HepG2 (cell line): ENCODE data around the gene CHMP1B. TPM values are rescaled to one million over a fixed set of nuclear protein-coding genes. Genes with fewer than 3 reads are reported as not detected.

Experiments used
- CEBPG ChIP-seq: IDR thresholded peaks from 2 replicates; pipeline ENCODE4 v1.6.1; 2016
- DZIP1 ChIP-seq: sonication (generic); formaldehyde crosslinking; IDR thresholded peaks from 2 replicates; pipeline ENCODE4 v1.5.0; 2020; ENCODE audit warnings: mild to moderate bottlenecking, missing genetic modification reagents
- JARID2 ChIP-seq: sonication (generic); formaldehyde crosslinking; IDR thresholded peaks from 2 replicates; pipeline ENCODE4 v1.8.1; 2023; ENCODE audit warnings: missing genetic modification reagents, inconsistent platforms; ENCODE audit not compliant: insufficient replicate concordance
- KAT7 ChIP-seq: IDR thresholded peaks from 2 replicates; pipeline ENCODE4 v1.6.1; 2018; ENCODE audit warnings: borderline replicate concordance, missing compliant biosample characterization
- MAX ChIP-seq: IDR thresholded peaks from 2 replicates; pipeline ENCODE4 v1.6.1; 2012; ENCODE audit warnings: inconsistent platforms
- MTA1 ChIP-seq: sonication (generic); formaldehyde crosslinking; IDR thresholded peaks from 2 replicates; pipeline ENCODE4 v1.4.0; 2020; ENCODE audit warnings: missing genetic modification reagents, mild to moderate bottlenecking, borderline replicate concordance
- MXD1 ChIP-seq: sonication (generic); formaldehyde crosslinking; IDR thresholded peaks from 2 replicates; pipeline ENCODE4 v1.4.0; 2020; ENCODE audit warnings: mild to moderate bottlenecking, missing genetic modification reagents
- MYNN ChIP-seq: sonication (generic); formaldehyde crosslinking; IDR thresholded peaks from 2 replicates; pipeline ENCODE4 v1.4.0; 2020; ENCODE audit warnings: mild to moderate bottlenecking, low read depth, missing genetic modification reagents
- RBM22 ChIP-seq: fragments of 200-400 bp; formaldehyde crosslinking; optimal IDR thresholded peaks from 2 replicates; pipeline ENCODE3; 2017; ENCODE audit warnings: mild to moderate bottlenecking, low read length, moderate library complexity
- RFX1 ChIP-seq: fragments of 450-650 bp; IDR thresholded peaks from 2 replicates; pipeline ENCODE4 v1.6.1; 2017
- ZNF234 ChIP-seq: sonication (generic); formaldehyde crosslinking; conservative IDR thresholded peaks from 2 replicates; pipeline ENCODE4 v1.5.1; 2020; ENCODE audit warnings: mild to moderate bottlenecking, missing genetic modification reagents
- ZNF441 ChIP-seq: sonication (generic); formaldehyde crosslinking; IDR thresholded peaks from 2 replicates; pipeline ENCODE4 v1.7.0; 2021; ENCODE audit warnings: missing genetic modification reagents, borderline replicate concordance
- ZNF552 ChIP-seq: sonication (generic); formaldehyde crosslinking; IDR thresholded peaks from 2 replicates; pipeline ENCODE4 v1.9.0; 2022; ENCODE audit warnings: missing genetic modification reagents, mild to moderate bottlenecking, borderline replicate concordance
- ZNF724P ChIP-seq: sonication (generic); formaldehyde crosslinking; IDR thresholded peaks from 2 replicates; pipeline ENCODE4 v1.8.0; 2022; ENCODE audit warnings: missing genetic modification reagents, borderline replicate concordance
- ZNF792 ChIP-seq: IDR thresholded peaks from 2 replicates; pipeline ENCODE4 v1.6.1; 2016
- ZNF841 ChIP-seq: sonication (generic); formaldehyde crosslinking; IDR thresholded peaks from 2 replicates; pipeline ENCODE4 v1.8.1; 2023; ENCODE audit warnings: missing genetic modification reagents, borderline replicate concordance
- polyA plus RNA-seq, 8 experiments: library from polyadenylated mRNA; depleted of rRNA in 3 of 8; stranded (reverse) in 7 of 8; unstranded in 1 of 8; fragments of >200 nt; fragmentation: Illumina TruSeq in 4 of 8; extraction: Trizol in 4 of 8; gene quantifications; 2 replicates each; pipeline versions ENCODE4 v1.2.1 to v1.2.3, GENCODE V29; 2011 to 2016; ENCODE audit warnings: low read depth in 4 of 8, missing spikeins in 1 of 8, mixed read lengths in 1 of 8; ENCODE audit not compliant: insufficient read depth in 1 of 8
- total RNA-seq, 5 experiments: library from RNA; depleted of rRNA; stranded (reverse); fragments of >200 nt; fragmentation: Illumina TruSeq; extraction: Trizol; gene quantifications; 2 replicates each; pipeline ENCODE4 v1.2.3, GENCODE V29; 2016; ENCODE audit warnings: low read depth in 1 of 5
- TF ChIP-seq, protein P1 (sequence below): IDR thresholded peaks from 2 replicates; pipeline ENCODE4 v1.6.1; 2016
- TF ChIP-seq, protein P2 (sequence below): sonication (generic); formaldehyde crosslinking; IDR thresholded peaks from 2 replicates; pipeline ENCODE4 v1.4.0; 2020; ENCODE audit warnings: mild to moderate bottlenecking, missing genetic modification reagents
- TF ChIP-seq, protein P3 (sequence below): sonication (generic); formaldehyde crosslinking; conservative IDR thresholded peaks from 2 replicates; pipeline ENCODE4 v1.8.0; 2022; ENCODE audit warnings: missing genetic modification reagents
- TF ChIP-seq, protein P4 (sequence below): IDR thresholded peaks from 2 replicates; pipeline ENCODE4 v1.6.1; 2016; ENCODE audit warnings: missing compliant biosample characterization, missing genetic modification reagents, borderline replicate concordance

The CHMP1B gene
- total and polyA plus RNA-seq, 2 of the 13 experiments (the other 11 are each of a cell fraction or from before 2014, with no cell fraction given), result 18.8 to 20.2 TPM

GRCh38 chr18:11857177-11857887 is 6.1 kb downstream of the CHMP1B start (continued):
- no peak for TF ChIP-seq JARID2
- TF ChIP-seq MTA1, result no peak
- TF ChIP-seq MXD1, result no peak
- TF ChIP-seq CEBPG (CRISPR knock-in tag), result peak; percentile 59
- TF ChIP-seq DZIP1, result no peak
- no peak for TF ChIP-seq ZNF724P (CRISPR knock-in tag)
- no peak for TF ChIP-seq ZNF841 (CRISPR knock-in tag)
- no peak for TF ChIP-seq KAT7
- TF ChIP-seq ZNF792 (CRISPR knock-in tag), result peak; percentile 29; the same call in 1 of the 2 replicates
- TF ChIP-seq MYNN (CRISPR knock-in tag), result no peak
- TF ChIP-seq, protein P1, sequence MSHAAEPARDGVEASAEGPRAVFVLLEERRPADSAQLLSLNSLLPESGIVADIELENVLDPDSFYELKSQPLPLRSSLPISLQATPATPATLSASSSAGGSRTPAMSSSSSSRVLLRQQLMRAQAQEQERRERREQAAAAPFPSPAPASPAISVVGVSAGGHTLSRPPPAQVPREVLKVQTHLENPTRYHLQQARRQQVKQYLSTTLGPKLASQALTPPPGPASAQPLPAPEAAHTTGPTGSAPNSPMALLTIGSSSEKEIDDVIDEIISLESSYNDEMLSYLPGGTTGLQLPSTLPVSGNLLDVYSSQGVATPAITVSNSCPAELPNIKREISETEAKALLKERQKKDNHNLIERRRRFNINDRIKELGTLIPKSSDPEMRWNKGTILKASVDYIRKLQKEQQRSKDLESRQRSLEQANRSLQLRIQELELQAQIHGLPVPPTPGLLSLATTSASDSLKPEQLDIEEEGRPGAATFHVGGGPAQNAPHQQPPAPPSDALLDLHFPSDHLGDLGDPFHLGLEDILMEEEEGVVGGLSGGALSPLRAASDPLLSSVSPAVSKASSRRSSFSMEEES (CRISPR knock-in tag), result peak; percentile 75
- TF ChIP-seq, protein P2, sequence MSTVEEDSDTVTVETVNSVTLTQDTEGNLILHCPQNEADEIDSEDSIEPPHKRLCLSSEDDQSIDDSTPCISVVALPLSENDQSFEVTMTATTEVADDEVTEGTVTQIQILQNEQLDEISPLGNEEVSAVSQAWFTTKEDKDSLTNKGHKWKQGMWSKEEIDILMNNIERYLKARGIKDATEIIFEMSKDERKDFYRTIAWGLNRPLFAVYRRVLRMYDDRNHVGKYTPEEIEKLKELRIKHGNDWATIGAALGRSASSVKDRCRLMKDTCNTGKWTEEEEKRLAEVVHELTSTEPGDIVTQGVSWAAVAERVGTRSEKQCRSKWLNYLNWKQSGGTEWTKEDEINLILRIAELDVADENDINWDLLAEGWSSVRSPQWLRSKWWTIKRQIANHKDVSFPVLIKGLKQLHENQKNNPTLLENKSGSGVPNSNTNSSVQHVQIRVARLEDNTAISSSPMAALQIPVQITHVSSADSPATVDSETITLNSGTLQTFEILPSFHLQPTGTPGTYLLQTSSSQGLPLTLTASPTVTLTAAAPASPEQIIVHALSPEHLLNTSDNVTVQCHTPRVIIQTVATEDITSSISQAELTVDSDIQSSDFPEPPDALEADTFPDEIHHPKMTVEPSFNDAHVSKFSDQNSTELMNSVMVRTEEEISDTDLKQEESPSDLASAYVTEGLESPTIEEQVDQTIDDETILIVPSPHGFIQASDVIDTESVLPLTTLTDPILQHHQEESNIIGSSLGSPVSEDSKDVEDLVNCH (CRISPR knock-in tag), result no peak
- TF ChIP-seq, protein P3, sequence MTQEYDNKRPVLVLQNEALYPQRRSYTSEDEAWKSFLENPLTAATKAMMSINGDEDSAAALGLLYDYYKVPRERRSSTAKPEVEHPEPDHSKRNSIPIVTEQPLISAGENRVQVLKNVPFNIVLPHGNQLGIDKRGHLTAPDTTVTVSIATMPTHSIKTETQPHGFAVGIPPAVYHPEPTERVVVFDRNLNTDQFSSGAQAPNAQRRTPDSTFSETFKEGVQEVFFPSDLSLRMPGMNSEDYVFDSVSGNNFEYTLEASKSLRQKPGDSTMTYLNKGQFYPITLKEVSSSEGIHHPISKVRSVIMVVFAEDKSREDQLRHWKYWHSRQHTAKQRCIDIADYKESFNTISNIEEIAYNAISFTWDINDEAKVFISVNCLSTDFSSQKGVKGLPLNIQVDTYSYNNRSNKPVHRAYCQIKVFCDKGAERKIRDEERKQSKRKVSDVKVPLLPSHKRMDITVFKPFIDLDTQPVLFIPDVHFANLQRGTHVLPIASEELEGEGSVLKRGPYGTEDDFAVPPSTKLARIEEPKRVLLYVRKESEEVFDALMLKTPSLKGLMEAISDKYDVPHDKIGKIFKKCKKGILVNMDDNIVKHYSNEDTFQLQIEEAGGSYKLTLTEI (CRISPR knock-in tag), result no peak
- no peak for TF ChIP-seq ZNF234 (CRISPR knock-in tag)
- TF ChIP-seq ZNF552 (CRISPR knock-in tag), result no peak
- TF ChIP-seq, protein P4, sequence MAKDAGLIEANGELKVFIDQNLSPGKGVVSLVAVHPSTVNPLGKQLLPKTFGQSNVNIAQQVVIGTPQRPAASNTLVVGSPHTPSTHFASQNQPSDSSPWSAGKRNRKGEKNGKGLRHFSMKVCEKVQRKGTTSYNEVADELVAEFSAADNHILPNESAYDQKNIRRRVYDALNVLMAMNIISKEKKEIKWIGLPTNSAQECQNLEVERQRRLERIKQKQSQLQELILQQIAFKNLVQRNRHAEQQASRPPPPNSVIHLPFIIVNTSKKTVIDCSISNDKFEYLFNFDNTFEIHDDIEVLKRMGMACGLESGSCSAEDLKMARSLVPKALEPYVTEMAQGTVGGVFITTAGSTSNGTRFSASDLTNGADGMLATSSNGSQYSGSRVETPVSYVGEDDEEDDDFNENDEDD (CRISPR knock-in tag), result no peak
- no peak for TF ChIP-seq RBM22
- peak; percentile 66; the same call in 1 of the 2 replicates for TF ChIP-seq MAX
- TF ChIP-seq RFX1, result no peak
- TF ChIP-seq ZNF441 (CRISPR knock-in tag), result no peak
